HL-60 (cell line): ENCODE data around the gene AFAP1L2.

Source experiments
- DNase-seq, 2 experiments: peaks; one replicate each; pipeline ENCODE4 v3.0.0-alpha.2; 2010 to 2020; ENCODE audit warnings: low read depth in 1 of 2, low spot score in 1 of 2
- H3K27ac ChIP-seq: fragments of 250-450 bp; sonication (Bioruptor Pico); replicated peaks from 2 replicates; pipeline ENCODE4 v1.5.1; 2020; ENCODE audit warnings: mild to moderate bottlenecking, moderate library complexity
- H3K27me3 ChIP-seq: fragments of 250-450 bp; sonication (Bioruptor Pico); 2 replicates; pipeline ENCODE4 v1.5.1; 2021; ENCODE audit warnings: mild to moderate bottlenecking, moderate library complexity; ENCODE audit not compliant: insufficient read depth, poor library complexity, severe bottlenecking
- H3K4me3 ChIP-seq: replicated peaks from 2 replicates; pipeline ENCODE4 v1.5.1; 2011; ENCODE audit warnings: mild to moderate bottlenecking, control low read depth, low read length; ENCODE audit not compliant: insufficient read depth
- CTCF ChIP-seq: IDR thresholded peaks from one replicate; pipeline ENCODE4 v1.5.1; 2011; ENCODE audit warnings: low read length, control low read depth, inconsistent platforms; ENCODE audit not compliant: insufficient read depth
- GABPA ChIP-seq: IDR thresholded peaks from 2 replicates; pipeline ENCODE4 v1.6.1; 2012; ENCODE audit warnings: low read depth
- POLR2AphosphoS5 ChIP-seq: IDR thresholded peaks from 2 replicates; pipeline ENCODE4 v1.6.1; 2012; ENCODE audit warnings: low read depth
- REST ChIP-seq: IDR thresholded peaks from 2 replicates; pipeline ENCODE4 v1.6.1; 2012; ENCODE audit warnings: low read depth; ENCODE audit not compliant: insufficient replicate concordance
- SPI1 ChIP-seq: IDR thresholded peaks from 2 replicates; pipeline ENCODE4 v1.6.1; 2012; ENCODE audit warnings: low read depth, mild to moderate bottlenecking, borderline replicate concordance

The AFAP1L2 gene

GRCh38 chr10:114281461-114281860 lies 122.8 kb downstream of the AFAP1L2 start:
- Histone ChIP-seq H3K27ac (no peak overlapping the region), H3K4me3 (no peak overlapping the region), H3K27me3 (no peaks in the 10 kb centered on the region)
- DNase-seq = no peak
- TF ChIP-seq SPI1 (no peak), POLR2AphosphoS5 (no peak), CTCF (no peak), REST (no peak), GABPA (no peak)

GRCh38 chr10:114281006-114281405 lies 123.3 kb downstream of the AFAP1L2 start:
- no peaks in the 10 kb centered on the region for H3K27me3 ChIP-seq
- no peak for DNase-seq
- no peak for TF ChIP-seq SPI1
- no peak for TF ChIP-seq CTCF
- no peak for TF ChIP-seq GABPA
- TF ChIP-seq POLR2AphosphoS5 = no peak
- TF ChIP-seq REST = no peak

GRCh38 chr10:114279901-114280644 lies 124.2 kb downstream of the AFAP1L2 start:
- no peak for DNase-seq
- no peak for TF ChIP-seq REST
- no peak for TF ChIP-seq SPI1
- no peak for TF ChIP-seq GABPA
- TF ChIP-seq CTCF = no peak
- TF ChIP-seq POLR2AphosphoS5 = no peak
- no peak overlapping the region for H3K27ac ChIP-seq

More at GRCh38 chr10:114281006-114281405, 123.3 kb downstream of the AFAP1L2 start:
- Histone ChIP-seq H3K4me3 (no peak overlapping the region), H3K27ac (no peak overlapping the region)

More at GRCh38 chr10:114279901-114280644, 124.2 kb downstream of the AFAP1L2 start:
- Histone ChIP-seq H3K27me3 (no peaks in the 10 kb centered on the region), H3K4me3 (no peak overlapping the region)
